CD4-positive, alpha-beta T cell (primary cell): Measurements from ENCODE around the gene RAP1GAP2. TPM values are rescaled to one million over a fixed set of nuclear protein-coding genes. Genes with fewer than 3 reads are reported as not detected.

Experiments
- ATAC-seq: fragments of 200-7000 bp; cut with Tn5 transposase; one replicate; pipeline ENCODE4 v1.10.0; 2022; ENCODE audit warnings: mild to moderate bottlenecking; ENCODE audit not compliant: poor library complexity
- CTCF ChIA-PET: fragments of 350-600 bp; sonication (Branson Sonifier 250); formaldehyde crosslinking; loops from one replicate; lab custom pipeline; 2021; ENCODE audit warnings: antibody characterized with exemption, inconsistent platforms; lab: Charles Lee
- POLR2A ChIA-PET: fragments of 350-600 bp; sonication (Branson Sonifier 250); formaldehyde crosslinking; loops from one replicate; lab custom pipeline; 2021; ENCODE audit warnings: antibody characterized with exemption, inconsistent platforms; lab: Charles Lee
- DNase-seq, 14 experiments: peaks; one replicate each; pipeline ENCODE4 v3.0.0-alpha.2; 2013 to 2020; ENCODE audit warnings: mixed read lengths in 2 of 14
- H3K27ac ChIP-seq, 2 donors: one replicate each; pipeline versions ENCODE4 v1.5.1 to v1.7.0; 2013; ENCODE audit warnings: low read length in 2 of 2, low read depth in 1 of 2, mild to moderate bottlenecking in 1 of 2
- H3K27me3 ChIP-seq, 2 experiments: 1 replicate in 1 of 2; 2 replicates in 1 of 2; pipeline versions ENCODE4 v1.6.1 to v1.7.0; 2013; ENCODE audit warnings: low read length in 2 of 2, control low read depth in 1 of 2, mild to moderate bottlenecking in 1 of 2, moderate library complexity in 1 of 2; ENCODE audit not compliant: insufficient read depth in 2 of 2, control insufficient read depth in 1 of 2
- H3K36me3 ChIP-seq: one replicate; pipeline ENCODE4 v1.6.1; 2013; ENCODE audit warnings: low read length, control low read depth; ENCODE audit not compliant: insufficient read depth
- H3K4me1 ChIP-seq: one replicate; pipeline ENCODE4 v1.6.1; 2013; ENCODE audit warnings: low read length, control low read depth; ENCODE audit not compliant: insufficient read depth
- H3K4me3 ChIP-seq: one replicate; pipeline ENCODE4 v1.5.1; 2013; ENCODE audit warnings: mild to moderate bottlenecking, low read length, moderate library complexity
- H3K9me3 ChIP-seq, 2 experiments: 1 replicate in 1 of 2; 2 replicates in 1 of 2; pipeline versions ENCODE4 v1.6.1 to v1.7.0; 2013; ENCODE audit warnings: low read length in 2 of 2, mild to moderate bottlenecking in 2 of 2, control low read depth in 1 of 2, moderate library complexity in 1 of 2; ENCODE audit not compliant: control insufficient read depth in 1 of 2, insufficient read depth in 1 of 2
- H3K27ac Mint-ChIP-seq: one replicate; pipeline ENCODE4 v1.8.0; 2020; ENCODE audit warnings: mixed read lengths
- H3K27me3 Mint-ChIP-seq: one replicate; pipeline ENCODE4 v1.8.0; 2021; ENCODE audit warnings: mixed read lengths
- H3K36me3 Mint-ChIP-seq: one replicate; pipeline ENCODE4 v1.8.0; 2021; ENCODE audit warnings: low read depth, mixed read lengths
- H3K4me1 Mint-ChIP-seq: one replicate; pipeline ENCODE4 v1.8.0; 2021; ENCODE audit warnings: low read depth, mixed read lengths
- H3K4me3 Mint-ChIP-seq: one replicate; pipeline ENCODE4 v1.8.0; 2020; ENCODE audit warnings: mild to moderate bottlenecking, mixed read lengths
- H3K9me3 Mint-ChIP-seq: one replicate; pipeline ENCODE4 v1.8.0; 2020; ENCODE audit warnings: mixed read lengths
- intact Hi-C, 2 experiments: fragments of 100-400 bp; cut with DNase I in 1 of 2; cut with micrococcal nuclease in 1 of 2; formaldehyde crosslinking; loops; one replicate each; pipeline versions ENCODE4 v1.15.1 to v1.9.0; 2023 to 2025; cut with DNase I, micrococcal nuclease
- total RNA-seq, 174 experiments: library from RNA in 2 of 174; stranded (reverse) in 2 of 174; gene quantifications; one replicate each; pipeline ENCODE4 v1.2.3 and lab custom pipeline; 2021 to 2026
- TF ChIP-seq, protein P1 (sequence below): fragments of 200-600 bp; IDR thresholded peaks from one replicate; pipeline ENCODE4 v1.8.0; 2022; ENCODE audit warnings: antibody characterized with exemption, mild to moderate bottlenecking

The RAP1GAP2 gene
- total RNA-seq, 2 experiments from 2014 or later: 46.3 to 49.7 TPM

DNA sequence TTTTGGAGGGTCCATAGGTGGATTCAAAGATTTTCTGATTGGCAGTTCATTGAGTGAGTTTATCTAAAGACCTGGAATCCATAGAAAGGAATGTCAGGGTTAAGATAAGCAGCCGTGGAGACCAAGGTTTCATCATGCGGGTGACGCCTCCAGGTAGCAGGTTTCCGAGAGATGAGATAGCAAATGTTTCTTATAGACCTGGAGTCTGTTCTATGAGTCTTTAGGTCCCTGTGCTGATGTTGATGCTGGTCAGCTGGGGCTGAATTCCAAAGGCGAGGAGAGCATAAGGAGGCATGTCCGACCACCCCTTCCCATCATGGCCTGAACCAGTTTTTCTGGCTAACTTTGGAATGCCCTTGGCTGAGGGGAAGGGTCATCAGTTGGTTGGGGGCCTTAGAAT, 80.2 kb downstream of the RAP1GAP2 start:
- TF ChIP-seq, protein P1, sequence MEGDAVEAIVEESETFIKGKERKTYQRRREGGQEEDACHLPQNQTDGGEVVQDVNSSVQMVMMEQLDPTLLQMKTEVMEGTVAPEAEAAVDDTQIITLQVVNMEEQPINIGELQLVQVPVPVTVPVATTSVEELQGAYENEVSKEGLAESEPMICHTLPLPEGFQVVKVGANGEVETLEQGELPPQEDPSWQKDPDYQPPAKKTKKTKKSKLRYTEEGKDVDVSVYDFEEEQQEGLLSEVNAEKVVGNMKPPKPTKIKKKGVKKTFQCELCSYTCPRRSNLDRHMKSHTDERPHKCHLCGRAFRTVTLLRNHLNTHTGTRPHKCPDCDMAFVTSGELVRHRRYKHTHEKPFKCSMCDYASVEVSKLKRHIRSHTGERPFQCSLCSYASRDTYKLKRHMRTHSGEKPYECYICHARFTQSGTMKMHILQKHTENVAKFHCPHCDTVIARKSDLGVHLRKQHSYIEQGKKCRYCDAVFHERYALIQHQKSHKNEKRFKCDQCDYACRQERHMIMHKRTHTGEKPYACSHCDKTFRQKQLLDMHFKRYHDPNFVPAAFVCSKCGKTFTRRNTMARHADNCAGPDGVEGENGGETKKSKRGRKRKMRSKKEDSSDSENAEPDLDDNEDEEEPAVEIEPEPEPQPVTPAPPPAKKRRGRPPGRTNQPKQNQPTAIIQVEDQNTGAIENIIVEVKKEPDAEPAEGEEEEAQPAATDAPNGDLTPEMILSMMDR: no peak
- no peak for DNase-seq
- POLR2A ChIA-PET: no interaction called here
- CTCF ChIA-PET: no interaction called here
- Histone ChIP-seq H3K27ac (no peak overlapping the region), H3K9me3 (peaks cover 0 to 6% of the 10 kb centered on the region in 2 experiments), H3K4me3 (no peak overlapping the region), H3K27me3 (no peaks in the 10 kb centered on the region), H3K4me1 (peaks cover 11% of the 10 kb centered on the region), H3K36me3 (peaks cover 3% of the 10 kb centered on the region)
- Mint-ChIP-seq H3K27me3 (no peaks in the 10 kb centered on the region), H3K9me3 (no peaks in the 10 kb centered on the region), H3K27ac (no peak overlapping the region), H3K4me3 (no peak overlapping the region), H3K36me3 (peaks cover 3% of the 10 kb centered on the region), H3K4me1 (peaks cover 16% of the 10 kb centered on the region)
- intact Hi-C loops: no loop called here
- no peak for ATAC-seq

DNA sequence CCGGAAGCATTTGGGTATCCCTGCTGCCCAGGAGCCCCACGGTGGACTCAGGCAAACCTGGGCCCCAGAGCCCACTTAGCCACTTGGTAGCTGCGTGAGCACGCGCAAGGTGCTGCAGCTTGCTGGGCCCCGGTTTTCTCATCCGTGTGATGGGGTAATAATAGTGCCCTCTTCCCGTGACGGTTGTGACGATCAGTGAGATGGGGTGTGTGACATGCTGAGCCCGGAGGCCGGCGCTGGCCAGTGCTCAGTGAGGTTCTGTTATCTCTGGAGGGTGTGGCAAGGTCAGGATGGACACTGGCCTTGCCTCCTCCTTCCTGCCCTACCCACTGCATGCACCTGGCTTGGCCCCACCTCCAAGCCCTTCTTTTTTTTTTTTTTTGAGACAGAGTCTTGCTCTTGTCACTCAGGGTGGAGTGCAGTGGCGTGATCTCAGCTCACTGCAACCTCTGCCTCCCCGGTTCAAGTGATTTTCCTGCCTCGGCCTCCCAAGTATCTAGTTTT, 82.6 kb downstream of the RAP1GAP2 start:
- H3K36me3 ChIP-seq: peaks cover 3% of the 10 kb centered on the region
- TF ChIP-seq, protein P1: no peak
- H3K9me3 ChIP-seq: peaks cover 0 to 6% of the 10 kb centered on the region in 2 experiments
- Mint-ChIP-seq H3K36me3 (peaks cover 3% of the 10 kb centered on the region), H3K27me3 (no peaks in the 10 kb centered on the region), H3K4me1 (peaks cover 16% of the 10 kb centered on the region), H3K9me3 (no peaks in the 10 kb centered on the region), H3K27ac (no peak overlapping the region), H3K4me3 (no peak overlapping the region)
- ChIA-PET CTCF (no interaction called here), POLR2A (no interaction called here)
- H3K4me1 ChIP-seq: peaks cover 14% of the 10 kb centered on the region
- no peak overlapping the region for H3K4me3 ChIP-seq
- no peak for ATAC-seq
- DNase-seq: no peak
- no peak overlapping the region for H3K27ac ChIP-seq
- no peaks in the 10 kb centered on the region for H3K27me3 ChIP-seq
- intact Hi-C loops: no loop called here

DNA sequence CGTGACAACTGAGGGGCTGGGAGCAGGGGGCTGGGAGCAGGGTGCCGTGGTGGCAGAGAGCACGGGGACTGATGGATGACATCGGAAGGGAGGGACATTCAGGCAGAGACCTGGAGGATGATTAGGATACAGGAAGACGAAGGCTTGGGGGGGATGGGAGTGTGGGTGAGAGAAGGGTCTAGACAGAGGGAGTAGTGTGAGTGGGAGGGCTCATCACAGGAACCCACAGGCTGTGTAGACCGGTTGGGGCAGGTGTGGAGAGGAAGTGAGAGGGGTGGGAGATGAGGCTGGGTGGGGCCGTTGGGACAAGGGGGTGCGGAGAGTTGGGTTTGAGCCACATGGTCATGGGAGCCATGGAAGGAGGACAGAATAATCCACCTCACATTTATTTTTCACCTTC, 83.8 kb downstream of the RAP1GAP2 start:
- POLR2A ChIA-PET: no interaction called here
- H3K27me3 Mint-ChIP-seq: no peaks in the 10 kb centered on the region
- TF ChIP-seq, protein P1: no peak
- Histone ChIP-seq H3K4me3 (no peak overlapping the region), H3K36me3 (peaks cover 3% of the 10 kb centered on the region), H3K27me3 (no peaks in the 10 kb centered on the region), H3K27ac (no peak overlapping the region), H3K9me3 (peaks cover 0 to 6% of the 10 kb centered on the region in 2 experiments), H3K4me1 (peaks cover 14% of the 10 kb centered on the region)
- no peak overlapping the region for H3K27ac Mint-ChIP-seq
- ATAC-seq (no peak), DNase-seq (no peak)
- CTCF ChIA-PET: no interaction called here
- H3K9me3 Mint-ChIP-seq: no peaks in the 10 kb centered on the region
- H3K4me3 Mint-ChIP-seq: no peak overlapping the region
- H3K36me3 Mint-ChIP-seq: no peaks in the 10 kb centered on the region
- intact Hi-C loops: no loop called here
- peaks cover 16% of the 10 kb centered on the region for H3K4me1 Mint-ChIP-seq
